ENCODE results near the gene MSRB1. TPM values are rescaled to one million over a fixed set of nuclear protein-coding genes. Genes with fewer than 3 reads are reported as not detected.
"Not testable (repeated sequence)": the region's sequence is repeated elsewhere in the genome, so short reads cannot be mapped to it uniquely, and the experiment has no call there.

Gene MSRB1
- total RNA-seq, 1 donor from 2014 or later, result 22.8 TPM

DNA sequence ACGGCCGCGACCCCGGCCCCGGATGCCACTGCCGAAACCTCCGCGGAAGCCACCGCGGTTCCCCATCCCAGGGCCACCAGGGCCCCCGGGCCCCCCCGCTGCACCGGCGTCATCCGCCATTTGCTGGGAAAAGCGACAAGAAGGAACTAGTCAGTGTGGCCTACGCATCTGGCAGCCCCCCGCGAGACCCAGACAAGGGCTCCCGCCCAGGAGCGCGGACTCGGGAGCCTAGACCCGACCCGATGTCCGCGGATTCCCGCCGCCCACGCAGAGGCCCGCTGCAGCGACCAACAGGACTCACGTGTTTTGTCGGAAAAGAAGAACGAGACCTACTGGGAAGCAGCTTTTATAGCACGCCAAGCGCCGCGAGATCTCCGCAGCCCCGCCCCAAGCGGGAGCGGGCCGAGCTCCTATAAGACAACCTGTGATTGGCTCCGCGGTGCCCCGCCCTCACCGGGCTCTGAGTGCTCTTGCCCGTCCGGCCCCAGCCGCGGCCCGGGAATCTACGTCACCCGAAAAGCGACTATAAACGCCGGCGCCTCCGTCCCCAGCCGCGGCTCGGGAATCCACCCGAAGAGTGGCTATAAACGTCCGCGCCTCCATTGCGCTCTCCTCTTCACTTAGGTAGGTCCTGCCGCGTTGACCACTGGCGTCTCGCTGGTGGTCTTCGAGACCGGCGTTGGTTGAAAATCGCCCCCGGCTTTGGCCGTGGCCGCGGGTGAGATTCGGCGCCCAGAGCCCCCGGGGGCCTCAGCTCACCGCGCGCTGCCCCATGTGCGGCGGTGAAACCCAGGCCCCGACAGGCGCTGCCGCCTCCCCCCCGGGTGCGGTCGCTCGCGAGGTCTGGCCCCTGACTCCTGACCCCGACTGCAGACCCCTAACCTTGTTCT is 21.8 kb upstream of the MSRB1 start, which contains the start of gene RPS2:
TSS of gene RPS2 (minus strand) at position 321 of the 890 bp plus-strand sequence. CDS start at position 120, 201 bp downstream.
- peak; percentile 100 for DNase-seq
- intact Hi-C loops (cut with DNase I), result no loop called here
- ATAC-seq (ENCODE audit: poor library complexity), result peak; percentile 97

DNA sequence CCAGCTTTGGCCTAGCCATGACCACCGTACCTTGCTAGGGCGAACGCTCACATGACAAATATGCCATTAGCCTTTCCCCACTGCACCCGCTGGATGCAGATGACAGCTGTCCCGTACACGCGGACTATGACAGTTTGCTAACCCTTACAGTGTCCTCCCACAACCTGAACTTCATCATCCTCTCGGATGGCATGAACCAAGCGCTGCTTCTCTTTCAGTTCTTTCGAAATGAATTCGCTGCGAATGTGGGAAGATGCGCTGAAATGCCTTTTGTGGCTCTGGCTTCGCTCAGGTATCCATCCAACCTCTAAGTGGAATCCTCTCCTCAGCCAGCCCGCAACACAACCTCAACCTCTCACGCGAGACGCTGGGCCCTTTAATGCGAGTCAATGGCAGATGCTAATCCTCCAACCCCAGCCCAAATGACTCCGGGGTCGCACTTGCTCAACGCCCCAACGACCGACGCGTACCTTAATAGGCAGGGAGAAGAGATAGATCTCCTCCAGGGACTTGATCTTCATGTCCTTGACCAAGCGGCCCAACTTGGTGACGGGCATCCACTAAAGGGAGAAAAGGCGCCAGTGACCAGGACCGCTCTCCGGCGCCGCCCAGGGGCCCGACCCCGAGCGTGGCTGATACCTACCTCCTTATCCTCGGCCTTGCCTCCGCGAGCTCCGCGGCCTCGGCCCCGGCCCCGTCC is 21.0 kb upstream of the MSRB1 start:
- peak; percentile 13 for ATAC-seq (ENCODE audit: poor library complexity)
- intact Hi-C loops (cut with DNase I), result no loop called here
- no peak for DNase-seq

DNA sequence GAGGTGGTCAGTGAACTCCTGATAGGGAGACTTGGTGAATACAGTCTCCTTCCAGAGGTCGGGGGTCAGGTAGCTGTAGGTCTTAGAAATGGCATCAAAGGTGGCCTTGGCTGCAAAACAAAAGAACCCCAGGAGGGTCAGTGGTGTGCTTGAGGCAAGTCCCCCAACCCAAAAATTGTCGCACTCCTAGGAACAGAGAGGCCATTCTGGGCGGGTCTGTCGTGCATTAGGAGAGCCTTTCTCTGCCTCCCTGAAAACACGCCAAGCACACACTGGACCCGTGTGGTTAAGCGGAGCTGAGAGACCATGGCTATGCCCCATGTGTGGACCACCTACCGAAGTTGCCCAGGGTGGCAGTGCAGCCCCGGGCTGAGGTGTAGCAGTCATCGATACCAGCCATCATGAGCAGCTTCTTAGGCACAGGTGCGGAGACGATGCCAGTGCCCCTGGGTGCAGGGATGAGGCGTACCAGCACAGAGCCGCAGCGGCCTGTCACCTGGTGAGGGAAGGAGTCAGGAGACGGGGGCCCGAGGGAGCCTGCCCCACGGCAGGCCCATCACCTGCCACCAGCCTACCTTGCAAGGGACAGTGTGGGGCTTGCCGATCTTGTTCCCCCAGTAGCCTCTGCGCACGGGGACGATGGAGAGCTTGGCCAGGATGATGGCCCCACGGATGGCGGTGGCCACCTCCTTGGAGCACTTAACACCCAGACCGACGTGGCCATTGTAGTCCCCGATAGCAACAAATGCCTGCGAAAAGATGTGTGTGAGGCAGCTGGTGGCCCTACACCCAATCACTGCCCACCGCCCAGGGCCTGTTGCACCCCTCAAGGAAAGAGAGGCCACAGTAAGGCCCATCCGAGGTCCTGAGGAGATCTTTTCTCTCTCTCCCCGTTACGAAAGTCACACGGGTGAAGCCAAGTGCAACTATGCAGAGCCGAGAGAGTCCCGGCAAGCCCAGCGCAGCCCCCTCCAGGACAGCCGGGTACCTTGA is 19.5 kb upstream of the MSRB1 start:
- intact Hi-C loops (cut with DNase I); ATAC-seq (ENCODE audit: poor library complexity); DNase-seq: not testable (repeated sequence)

DNA sequence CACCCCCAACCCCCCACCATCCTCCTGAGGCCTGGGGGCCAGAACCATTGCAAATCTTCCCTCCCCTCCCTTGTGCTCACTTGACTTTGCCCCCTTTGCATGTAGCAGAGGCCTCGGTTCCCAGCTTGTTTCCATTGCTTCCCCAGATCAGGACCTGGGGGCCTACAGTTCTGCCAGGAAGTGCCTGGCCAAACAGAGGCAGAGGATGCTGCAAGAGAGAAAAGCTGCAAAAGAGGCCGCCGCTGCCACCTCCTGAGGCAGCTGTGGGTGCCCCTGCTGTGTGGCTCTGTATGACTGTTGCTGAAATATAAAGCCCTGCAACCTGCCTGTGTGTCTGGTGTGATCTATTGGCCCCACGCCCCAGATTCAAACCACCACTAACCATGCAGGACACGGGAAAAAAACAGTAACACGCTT is 18.7 kb upstream of the MSRB1 start:
- no peak for ATAC-seq (ENCODE audit: poor library complexity)
- intact Hi-C loops (cut with DNase I), result no loop called here
- DNase-seq, result no peak

DNA sequence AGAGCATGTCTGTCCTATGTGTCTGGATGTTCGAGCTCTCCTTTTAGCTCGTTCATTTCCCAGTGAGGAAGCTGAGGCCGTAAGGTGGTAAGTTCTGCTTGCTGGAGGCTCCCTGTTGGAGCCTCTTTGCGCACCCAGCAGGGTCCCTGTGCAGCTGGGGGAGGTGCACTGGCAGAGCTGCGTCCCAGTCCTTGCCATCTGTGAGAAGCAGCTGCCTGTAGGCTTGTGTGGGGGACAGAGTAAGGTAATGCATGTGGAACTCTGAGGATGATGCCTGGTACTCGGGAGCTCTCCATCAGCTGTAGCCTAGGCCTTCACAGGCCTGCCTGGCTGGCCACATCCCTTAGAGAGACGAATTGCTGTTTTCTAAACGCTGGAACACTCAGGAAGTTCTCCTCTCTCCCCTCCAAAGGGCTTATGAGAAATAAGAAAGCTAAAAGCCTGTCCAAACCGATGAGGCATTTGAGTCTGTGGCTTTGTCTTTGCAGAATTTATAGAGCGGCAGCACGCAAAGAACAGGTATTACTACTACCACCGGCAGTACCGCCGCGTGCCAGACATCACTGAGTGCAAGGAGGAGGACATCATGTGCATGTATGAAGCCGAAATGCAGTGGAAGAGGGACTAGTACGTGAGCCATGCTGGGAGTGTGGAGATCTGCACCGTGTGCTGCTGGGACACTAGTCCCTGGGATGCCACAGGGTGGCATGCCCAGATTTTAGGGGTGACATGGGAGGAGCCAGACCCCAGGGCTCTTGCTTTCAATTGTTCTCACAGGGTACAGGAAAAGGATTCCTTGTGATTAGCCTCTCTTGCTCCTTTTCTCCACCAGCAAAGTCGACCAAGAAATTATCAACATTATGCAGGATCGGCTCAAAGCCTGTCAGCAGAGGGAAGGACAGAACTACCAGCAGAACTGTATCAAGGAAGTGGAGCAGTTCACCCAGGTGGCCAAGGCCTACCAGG is 17.9 kb upstream of the MSRB1 start:
- no peak for ATAC-seq (ENCODE audit: poor library complexity)
- no peak for DNase-seq
- intact Hi-C loops (cut with DNase I), result no loop called here

DNA sequence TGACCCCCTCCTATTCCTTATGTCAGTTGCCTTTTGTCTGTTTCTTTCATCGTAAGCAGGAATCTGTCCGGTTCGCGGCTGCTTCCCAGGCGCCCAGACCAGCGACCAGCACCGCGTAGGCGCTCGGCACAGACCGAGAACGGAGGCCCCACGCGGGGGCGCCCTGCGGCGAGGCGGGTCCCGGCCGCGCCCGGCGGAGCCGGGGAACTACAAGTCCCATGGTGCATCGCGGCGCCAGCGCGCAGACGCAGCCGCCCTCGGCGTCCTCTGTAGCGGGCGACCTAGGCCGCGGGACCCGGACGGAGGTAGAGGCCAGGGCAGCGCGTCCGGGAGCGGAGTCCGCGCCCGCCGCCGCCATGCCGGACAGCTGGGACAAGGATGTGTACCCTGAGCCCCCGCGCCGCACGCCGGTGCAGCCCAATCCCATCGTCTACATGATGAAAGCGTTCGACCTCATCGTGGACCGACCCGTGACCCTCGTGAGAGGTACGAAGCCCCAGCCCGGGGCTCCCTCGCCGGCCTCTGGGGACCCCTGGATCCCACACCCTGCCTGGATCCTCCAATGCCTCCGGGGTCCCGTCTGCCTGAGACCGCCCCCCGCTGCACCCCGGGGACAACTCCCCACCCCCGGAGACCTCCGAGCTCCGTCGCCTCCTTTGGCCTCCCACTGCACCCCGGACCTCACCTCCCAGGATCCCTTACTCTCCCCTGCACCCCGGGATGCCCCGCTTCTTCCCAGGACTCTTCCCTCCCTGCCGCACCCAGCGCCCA is 16.5 kb upstream of the MSRB1 start, which contains the start of gene NDUFB10:
TSS of gene NDUFB10 (plus strand) at position 270 of the 771 bp plus-strand sequence. CDS start at position 357, 87 bp downstream.
- DNase-seq, result peak; percentile 97
- ATAC-seq (ENCODE audit: poor library complexity), result peak; percentile 93
- intact Hi-C loops (cut with DNase I), result no loop called here

DNA sequence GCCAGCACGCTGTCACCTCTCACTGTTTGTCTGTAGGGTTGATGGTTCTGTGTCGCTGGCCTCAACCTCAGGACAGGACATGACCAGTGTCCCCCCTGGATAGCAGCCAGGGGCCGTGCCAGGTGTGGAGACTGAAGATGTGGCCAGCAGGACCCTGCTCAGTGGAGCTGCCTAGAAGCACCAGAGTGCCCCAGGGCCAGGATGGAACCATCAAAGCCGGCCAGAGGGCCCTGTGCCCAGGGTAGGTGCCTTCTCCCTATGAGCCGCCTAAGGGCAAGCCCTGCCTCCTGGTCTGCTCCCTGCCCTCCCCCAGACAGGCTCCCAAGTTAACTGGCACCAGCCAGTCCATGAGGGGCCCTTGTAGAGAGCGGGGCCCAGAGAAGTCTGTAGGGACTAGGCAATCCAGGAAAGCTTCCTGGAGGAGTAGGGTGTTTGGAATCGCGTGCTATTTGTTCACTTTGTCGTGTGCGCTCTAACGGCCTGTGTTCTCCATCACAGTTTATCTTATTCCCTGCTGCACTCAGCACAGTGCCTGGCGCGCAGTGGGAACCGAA is 15.8 kb upstream of the MSRB1 start:
- no peak for ATAC-seq (ENCODE audit: poor library complexity)
- intact Hi-C loops (cut with DNase I), result no loop called here
- DNase-seq, result peak; percentile 54

DNA sequence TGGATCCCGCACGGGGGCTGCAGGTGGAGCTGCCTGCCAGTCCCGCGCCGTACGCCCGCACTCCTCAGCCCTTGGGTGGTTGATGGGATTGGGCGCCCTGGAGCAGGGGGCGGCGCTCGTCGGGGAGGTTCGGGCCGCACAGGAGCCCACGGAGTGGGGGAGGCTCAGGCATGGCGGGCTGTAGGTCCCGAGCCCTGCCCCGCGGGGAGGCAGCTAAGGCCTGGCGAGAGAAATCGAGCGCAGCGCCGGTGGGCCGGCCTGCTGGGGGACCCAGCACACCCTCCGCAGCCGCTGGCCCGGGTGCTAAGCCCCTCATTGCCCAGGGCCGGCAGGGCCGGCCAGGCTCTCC is 15.1 kb upstream of the MSRB1 start:
- ATAC-seq (ENCODE audit: poor library complexity); intact Hi-C loops (cut with DNase I): not testable (repeated sequence)
- DNase-seq, result peak; percentile 39

DNA sequence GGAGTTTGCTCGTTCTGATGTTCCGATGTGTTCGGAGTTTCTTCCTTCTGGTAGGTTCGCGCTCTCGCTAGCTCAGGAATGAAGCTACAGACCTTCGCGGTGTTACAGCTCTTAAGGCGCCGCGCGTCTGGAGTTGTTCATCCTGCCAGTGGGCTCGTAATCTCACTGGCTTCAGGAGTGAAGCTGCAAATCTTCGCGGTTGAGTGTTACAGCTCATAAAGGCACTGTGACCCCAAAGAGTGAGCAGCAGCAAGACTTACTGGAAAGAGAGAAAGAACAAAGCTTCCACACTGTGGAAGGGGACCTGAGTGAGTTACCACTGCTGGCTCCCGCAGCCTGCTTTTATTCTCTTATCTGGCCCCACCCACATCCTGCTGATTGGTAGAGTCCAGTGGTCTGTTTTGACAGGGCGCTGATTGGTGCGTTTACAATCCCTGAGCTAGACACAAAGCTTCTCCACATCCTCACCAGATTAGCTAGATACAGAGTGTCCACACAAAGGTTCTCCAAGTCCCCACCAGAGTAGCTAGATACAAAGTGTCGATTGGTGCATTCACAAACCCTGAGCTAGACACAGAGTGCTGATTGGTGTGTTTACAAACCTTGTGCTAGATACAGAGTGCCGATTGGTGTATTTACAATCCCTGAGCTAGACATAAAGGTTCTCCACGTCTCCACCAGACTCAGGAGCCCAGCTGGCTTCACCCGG is 14.6 kb upstream of the MSRB1 start:
- DNase-seq; intact Hi-C loops (cut with DNase I); ATAC-seq (ENCODE audit: poor library complexity): not testable (repeated sequence)

DNA sequence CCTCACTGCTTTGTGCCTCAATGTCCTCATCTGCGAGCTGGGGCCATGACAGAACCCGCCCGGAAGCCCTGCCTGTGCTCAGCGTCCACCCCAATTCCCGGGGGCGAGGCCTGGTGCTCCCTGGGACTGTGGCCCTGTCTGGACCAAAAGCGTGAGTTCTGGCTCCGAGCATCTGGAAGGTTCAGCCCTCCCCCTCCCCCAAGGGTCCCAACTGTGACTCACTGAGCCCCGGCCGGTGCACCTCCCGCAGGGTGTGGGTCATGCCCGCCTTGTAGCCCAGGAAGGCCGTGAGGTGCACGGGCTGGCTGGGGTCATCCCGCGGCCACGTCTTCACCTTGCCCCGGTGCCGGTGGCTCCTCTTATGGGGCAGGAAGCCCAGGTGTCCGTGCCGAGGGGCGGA is 10.7 kb upstream of the MSRB1 start:
- intact Hi-C loops (cut with DNase I), result no loop called here
- peak; percentile 7 for ATAC-seq (ENCODE audit: poor library complexity)
- peak; percentile 44 for DNase-seq

DNA sequence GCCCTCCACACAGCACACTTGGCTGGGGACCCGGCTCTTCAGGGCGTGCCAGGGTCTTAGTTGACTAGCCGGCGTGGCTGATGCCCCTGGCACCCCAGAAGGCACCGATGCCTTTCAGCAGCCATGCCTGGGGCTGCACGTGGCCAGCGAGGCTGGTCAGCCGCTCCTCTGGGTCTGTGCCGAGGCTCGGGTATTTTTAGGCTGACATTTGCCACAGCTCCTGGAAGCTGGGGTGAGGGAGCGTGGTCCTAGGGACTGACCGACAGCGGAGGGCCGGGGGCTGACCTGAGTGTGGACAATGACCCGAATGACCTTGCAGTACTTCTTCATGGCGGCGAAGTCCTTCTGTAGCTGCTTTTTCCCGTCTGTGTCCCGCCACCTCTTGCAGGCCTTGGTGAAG is 7.6 kb upstream of the MSRB1 start:
- peak; percentile 61 for DNase-seq
- peak; percentile 61 for ATAC-seq (ENCODE audit: poor library complexity)

DNA sequence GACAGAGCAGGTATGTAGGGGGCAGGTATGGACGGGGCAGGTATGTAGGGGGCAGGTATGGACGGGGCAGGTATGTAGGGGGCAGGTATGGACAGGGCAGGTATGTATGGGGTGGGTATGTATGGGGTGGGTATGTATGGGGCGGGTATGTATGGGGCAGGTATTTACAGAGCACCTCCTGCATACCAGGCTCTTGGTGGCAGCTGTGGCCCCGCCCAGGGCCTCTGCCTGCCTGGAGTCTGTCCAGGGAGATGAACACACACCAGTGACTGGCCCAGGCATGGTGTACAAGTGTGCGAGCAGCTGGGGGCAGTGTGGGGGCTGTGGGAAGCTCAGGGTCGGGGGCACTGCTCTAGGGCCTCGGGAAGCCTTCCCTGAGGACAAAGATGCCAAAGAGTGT is 7.0 kb upstream of the MSRB1 start:
- ATAC-seq (ENCODE audit: poor library complexity) (peak; percentile 1), DNase-seq (peak; percentile 47)
- intact Hi-C loops (cut with DNase I), result no loop called here

More for the DNA sequence above, 7.6 kb upstream of the MSRB1 start:
- intact Hi-C loops (cut with DNase I), result no loop called here

DNA sequence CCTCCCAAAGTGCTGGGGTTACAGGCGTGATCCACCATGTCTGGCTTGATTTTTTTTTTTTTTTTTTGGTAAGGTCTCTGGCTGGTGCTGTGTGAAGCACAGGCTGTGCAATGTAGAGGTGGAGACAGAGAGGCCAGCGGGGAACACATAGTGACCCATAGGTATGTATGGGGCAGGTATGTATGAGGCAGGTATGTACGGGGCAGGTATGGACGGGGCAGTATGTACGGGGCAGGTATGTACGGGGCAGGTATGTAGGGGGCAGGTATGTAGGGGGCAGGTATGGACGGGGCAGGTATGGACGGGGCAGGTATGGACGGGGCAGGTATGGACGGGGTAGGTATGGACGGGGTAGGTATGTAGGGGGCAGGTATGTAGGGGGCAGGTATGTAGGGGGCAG is 6.5 kb upstream of the MSRB1 start:
- ATAC-seq (ENCODE audit: poor library complexity) (no peak), DNase-seq (no peak)
- intact Hi-C loops (cut with DNase I), result no loop called here

DNA sequence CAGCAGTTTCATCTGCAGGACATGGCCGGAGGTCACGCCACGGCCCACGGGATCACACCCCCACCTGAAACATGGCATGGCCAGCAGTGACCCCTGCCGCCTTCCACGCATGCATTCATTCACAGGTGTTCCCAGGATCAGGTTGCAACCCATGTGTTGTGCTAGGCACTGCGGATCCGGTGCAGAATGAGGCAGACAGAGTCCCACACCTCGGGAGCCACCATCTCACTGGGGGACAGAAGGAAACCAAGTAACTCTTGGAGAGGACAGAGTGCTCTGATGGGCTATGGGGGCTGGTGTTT is 4.3 kb upstream of the MSRB1 start:
- no peak for ATAC-seq (ENCODE audit: poor library complexity)
- intact Hi-C loops (cut with DNase I), result no loop called here
- DNase-seq, result no peak

DNA sequence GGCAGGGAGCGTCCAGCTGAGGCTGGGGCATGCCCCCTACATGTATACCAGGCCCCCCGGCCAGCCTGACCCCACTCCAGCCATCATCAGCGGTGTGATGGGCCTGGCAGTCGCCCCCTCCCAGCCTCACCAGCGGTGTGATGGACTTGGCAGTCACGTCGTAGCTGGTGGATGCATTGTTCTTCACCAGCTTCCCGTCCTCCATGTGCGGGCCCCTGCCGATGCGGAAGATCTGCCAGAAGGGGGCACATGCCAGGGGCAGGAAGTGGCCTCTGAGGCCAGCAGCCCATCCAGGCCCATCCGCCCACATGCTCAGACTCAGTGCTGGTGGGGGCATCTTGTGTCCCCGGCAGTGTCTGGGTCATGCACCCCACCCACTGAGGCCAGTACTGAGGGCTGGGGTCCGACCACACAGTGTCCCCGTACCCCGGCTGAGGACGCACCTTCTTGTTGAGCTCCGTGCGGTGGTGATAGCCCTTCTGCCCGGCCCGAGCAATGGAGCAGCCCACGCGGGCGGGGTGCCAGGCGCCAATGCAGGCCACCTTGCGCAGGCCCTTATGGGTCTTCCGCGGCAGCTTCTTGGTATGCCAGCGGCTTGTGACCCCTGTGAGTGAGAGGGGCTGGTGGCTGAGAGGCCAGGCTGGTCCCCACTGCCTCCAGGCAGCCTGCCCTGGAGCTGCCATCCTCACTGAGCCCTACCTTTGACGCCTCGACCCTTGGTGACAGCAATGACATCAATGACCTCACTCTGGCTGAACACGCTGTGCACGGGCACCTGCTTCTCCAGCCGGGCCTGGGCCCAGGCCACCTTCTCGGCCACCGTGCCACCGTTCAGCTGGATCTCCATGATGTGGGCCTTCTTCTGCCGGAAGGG is 3.7 kb upstream of the MSRB1 start:
- DNase-seq, result peak; percentile 39
- ATAC-seq (ENCODE audit: poor library complexity), result no peak
- intact Hi-C loops (cut with DNase I), result no loop called here
